Measurements from ENCODE around the gene TCF7L1.
"Not testable (repeated sequence)": the region's sequence is repeated elsewhere in the genome, so short reads cannot be mapped to it uniquely, and the experiment has no call there.

The TCF7L1 gene

GRCh38 chr2:85286918-85287317 lies 153.7 kb downstream of the TCF7L1 start:
- no peak for DNase-seq (ENCODE audit: low spot score)

GRCh38 chr2:85287721-85288120 lies 154.5 kb downstream of the TCF7L1 start:
- DNase-seq (ENCODE audit: low spot score) = no peak

- peak; percentile 38 for DNase-seq (ENCODE audit: low spot score)
Measured at GRCh38 chr2:85288244-85288725, 155.1 kb downstream of the TCF7L1 start.

DNA sequence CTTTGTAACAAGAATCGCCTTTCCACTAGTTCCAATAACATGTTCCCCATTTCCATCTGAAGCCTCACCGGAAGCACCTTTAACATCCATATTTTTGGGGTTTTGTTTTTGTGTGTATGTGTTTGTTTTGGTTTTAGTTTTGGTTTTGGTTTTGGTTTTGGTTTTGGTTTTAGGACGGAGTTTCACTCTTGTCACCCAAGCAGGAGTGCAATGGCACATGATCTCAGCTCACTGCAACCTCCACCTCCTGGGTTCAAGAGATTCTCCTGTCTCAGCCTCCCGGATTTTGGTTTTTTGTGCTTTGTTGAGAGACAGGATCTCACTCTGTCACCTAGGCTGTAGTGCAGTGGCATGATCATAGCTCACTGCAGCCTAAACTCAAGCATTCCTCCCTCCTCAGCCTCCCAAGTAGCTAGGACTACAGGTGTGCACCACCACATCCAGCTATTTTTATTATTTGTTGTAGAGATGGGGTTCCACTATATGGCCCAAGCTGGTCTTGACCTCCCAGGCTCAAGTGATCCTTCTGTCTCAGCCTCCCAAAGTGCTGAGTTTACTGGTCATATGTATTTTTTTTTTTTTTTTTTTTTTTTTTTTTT lies 158.3 kb downstream of the TCF7L1 start:
- no peak for DNase-seq (ENCODE audit: low spot score)

DNA sequence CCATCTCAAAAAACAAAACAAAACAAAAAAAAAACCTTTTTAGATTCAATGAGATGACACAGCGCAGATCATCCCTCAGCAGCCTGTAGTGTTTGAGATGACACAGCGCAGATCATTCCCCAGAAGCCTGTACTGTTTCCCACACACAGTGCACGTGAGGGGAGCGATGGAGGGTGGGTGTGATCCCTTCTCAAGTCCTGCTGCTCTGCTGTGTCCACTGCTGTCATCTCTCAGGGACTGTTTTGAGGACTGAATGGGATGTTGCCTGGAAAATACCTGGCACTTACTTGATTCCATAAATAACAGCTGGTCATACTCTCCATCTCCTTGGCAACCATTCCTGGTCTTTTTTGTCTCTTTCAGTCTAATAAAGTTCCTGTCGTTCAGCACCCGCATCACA lies 168.9 kb downstream of the TCF7L1 start:
- no peak for DNase-seq (ENCODE audit: low spot score)

DNA sequence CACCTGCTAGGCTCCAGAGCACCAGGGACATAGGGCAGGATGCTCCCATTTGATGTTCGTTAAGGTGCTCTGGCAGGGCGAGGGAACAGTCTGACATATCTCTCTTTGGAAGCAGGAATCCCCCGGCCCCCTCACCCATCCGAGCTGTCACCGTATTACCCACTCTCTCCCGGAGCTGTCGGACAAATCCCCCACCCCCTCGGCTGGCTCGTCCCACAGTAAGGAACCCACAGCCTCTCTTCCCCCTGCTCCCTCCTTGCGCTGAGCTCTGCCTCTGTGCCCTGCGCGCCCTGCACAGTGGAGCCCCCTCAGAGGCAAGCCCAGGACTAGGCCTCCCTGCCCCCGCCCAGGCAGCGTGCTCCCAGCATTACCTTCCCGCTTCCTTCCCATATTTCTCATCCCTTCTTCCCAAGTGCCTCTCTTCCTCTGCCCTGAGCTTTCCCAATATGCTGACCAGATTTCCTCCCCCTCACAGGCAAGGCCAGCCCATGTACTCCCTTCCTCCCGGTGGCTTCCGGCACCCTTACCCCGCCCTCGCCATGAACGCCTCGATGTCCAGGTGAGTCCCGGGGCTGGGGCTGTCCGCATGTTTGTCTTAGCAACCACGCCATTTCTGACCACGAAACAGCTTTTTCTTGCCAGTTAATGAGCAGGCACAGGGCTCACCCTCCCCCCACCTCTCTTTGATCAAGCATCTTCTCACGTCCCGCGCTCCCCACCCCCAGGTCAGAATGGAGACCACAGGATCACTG lies 170.8 kb downstream of the TCF7L1 start:
- no peak for DNase-seq (ENCODE audit: low spot score)

DNA sequence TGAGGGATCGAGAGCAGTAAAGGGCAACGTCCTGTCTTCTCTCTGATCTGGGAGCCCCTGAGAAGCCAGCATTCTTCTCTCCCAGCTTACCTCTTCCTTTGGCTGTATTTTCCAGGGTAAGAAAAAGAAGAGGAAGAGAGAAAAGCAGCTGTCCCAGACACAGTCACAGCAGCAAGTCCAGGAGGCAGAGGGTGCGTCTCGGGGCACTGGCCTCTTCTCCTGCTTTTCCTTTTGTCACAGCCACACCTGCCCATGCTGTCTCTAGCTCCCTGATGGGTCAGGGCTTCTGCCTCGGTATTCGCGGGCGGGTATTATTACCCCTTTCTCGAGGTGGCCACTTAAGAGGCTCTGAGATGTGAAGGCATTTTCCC lies 174.3 kb downstream of the TCF7L1 start:
- DNase-seq (ENCODE audit: low spot score) = no peak

- no peak for DNase-seq (ENCODE audit: low spot score)
Measured at GRCh38 chr2:85308201-85308600, 175.0 kb downstream of the TCF7L1 start.

GRCh38 chr2:85308896-85309555 lies 175.8 kb downstream of the TCF7L1 start:
- peak; percentile 25 for DNase-seq (ENCODE audit: low spot score)

DNA sequence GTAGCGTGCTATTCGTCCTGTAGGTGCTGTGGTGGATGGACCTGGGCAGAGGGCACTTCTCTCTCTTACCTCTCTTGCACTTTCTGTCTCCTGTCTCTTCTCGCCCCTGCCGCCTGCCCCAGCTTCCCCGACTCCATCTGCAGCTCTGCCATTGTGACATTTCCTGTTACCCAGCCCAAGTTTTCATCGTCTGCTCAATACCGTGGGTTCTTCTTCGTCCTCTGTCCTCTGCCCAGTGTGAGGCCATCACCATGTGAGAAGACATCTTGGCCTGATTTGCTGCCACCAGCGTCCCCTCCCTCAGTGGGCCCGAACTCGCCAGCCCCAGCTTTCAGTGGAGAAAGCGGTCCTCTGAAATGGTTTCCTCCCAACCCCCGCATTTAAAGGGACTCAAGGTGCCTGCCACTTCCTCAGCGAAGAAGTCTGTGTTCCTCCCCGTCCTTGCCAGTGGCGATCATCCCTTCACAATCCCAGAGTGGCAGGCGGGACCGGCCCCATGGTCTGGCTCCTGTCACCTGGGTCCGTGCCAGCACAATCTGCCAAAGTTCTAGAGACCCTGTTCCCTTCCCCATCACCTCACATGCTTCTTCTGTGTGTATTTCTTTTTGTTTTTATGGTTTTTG lies 176.6 kb downstream of the TCF7L1 start:
- DNase-seq (ENCODE audit: low spot score) = no peak

GRCh38 chr2:85310330-85310729 lies 177.1 kb downstream of the TCF7L1 start:
- no peak for DNase-seq (ENCODE audit: low spot score)

DNA sequence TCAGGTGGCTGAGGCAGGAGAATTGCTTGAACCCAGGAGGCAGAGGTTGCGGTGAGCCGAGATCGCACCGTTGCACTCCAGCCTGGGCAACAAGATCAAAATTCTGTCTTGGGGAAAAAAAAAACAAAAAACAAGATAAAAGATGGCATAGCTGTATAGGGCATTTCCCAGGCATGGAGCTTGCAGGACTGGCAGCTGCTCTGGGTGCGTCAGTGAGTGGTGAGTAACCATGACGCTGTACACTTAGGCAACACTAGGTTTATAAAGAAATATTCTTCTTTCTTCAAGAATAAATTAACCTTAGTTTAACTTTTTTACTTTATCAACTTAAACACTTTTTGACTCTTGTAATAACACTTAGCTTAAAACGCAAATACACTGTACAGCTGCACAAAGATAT lies 179.2 kb downstream of the TCF7L1 start:
- DNase-seq (ENCODE audit: low spot score) = peak; percentile 53

DNA sequence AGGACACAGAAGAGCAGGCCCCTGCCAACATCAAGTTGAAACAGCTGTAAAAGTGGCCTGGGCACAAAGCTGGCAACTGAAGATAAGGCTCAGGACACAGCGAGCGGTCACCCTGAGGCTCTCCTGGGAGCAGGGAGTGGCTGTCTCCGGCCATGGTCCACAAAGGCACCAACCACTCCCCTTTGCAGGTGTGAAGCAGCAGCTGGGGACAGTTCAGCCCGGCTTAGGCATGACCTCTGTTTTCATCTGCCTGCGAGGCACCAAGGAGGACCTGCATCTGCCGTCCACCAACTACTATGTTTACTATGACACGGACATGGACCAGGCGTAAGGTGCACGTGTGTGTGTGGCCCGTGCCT lies 181.7 kb downstream of the TCF7L1 start:
- no peak for DNase-seq (ENCODE audit: low spot score)

- DNase-seq (ENCODE audit: low spot score) = not testable (repeated sequence)
Measured at GRCh38 chr2:85315921-85316320, 182.7 kb downstream of the TCF7L1 start.

DNA sequence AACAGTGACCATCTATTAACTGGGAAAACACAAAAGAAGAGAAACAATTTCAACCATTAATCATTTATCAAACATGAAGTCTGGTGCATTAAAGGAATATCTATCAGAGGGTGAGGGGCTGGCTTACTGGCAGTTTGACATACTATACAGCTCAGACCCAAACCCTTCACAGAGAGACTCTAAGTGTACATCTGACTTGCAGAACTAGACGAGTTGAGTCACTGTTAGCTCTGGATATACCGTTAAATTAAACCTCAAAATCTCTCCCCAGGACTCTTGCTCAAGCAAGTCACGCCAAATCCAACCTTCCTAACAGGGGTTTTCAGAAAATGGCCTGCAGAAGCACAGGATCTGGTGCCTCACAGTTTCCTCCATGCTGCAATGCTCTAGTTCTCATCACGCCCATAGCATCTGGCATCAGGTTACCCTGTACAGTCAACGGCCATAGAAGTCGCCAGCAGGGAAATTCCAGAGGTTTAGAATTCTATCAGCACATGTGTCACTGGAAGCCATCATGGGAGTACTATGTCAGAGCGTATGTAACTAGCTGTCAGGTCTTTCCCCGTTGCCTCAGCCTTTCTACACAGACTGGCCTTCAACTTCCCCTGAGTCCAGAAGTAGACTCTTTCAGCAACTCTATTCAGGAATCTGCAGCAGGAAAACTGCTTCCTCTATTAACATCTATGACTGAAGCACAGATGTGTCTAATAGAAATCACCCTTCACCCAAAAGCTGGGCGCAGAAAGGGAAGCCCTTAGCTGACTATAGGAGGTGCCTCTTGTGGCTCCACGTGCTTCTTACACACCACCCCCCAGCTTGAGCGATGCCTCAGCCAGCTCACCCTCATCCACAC lies 185.3 kb downstream of the TCF7L1 start:
- DNase-seq (ENCODE audit: low spot score) = peak; percentile 46

DNA sequence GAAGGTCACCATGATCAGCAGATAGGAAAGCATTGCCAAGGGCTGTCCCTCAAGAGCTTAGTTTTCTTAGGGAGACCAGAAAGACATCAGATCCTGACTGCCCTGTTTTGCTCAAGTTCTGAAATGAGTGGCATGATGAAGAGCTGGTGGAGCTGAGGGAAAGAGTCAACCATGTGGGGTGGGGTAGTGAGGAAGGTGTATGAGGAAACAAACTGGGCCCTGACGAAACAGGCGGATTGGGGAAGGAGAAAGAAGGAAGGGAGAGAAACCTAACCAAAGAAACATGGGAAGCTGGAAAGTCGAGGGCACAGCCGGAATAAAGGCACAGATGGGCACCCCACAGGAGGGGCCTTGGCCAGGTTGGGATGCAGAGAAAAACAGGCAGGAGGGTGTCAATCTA lies 186.6 kb downstream of the TCF7L1 start:
- no peak for DNase-seq (ENCODE audit: low spot score)

- no peak for DNase-seq (ENCODE audit: low spot score)
Measured at GRCh38 chr2:85323351-85323987, 190.3 kb downstream of the TCF7L1 start.

- not testable (repeated sequence) for DNase-seq (ENCODE audit: low spot score)
Measured at GRCh38 chr2:85323988-85324367, 190.8 kb downstream of the TCF7L1 start.

GRCh38 chr2:85324639-85325465 lies 191.7 kb downstream of the TCF7L1 start:
- no peak for DNase-seq (ENCODE audit: low spot score)

DNA sequence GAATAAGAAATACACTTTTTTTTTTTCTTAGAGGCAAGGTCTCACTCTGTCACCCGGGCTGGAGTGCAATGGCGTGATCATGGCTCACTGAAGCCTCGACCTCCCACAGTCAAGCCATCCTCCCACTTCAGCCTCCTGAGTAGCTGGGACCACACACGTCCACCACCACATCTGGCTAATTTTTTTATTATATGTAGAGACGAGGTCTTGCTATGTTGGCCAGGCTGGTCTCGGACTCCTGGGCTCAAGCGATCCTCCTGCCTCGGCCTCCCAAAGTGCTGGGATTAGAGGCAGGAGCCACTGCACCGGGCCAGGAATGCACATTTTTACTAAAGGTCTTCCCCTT lies 192.2 kb downstream of the TCF7L1 start:
- DNase-seq (ENCODE audit: low spot score) = no peak

Measured in AG08396 (cell line).